GM21447 (cell line): Measurements from ENCODE around the gene CLDN22.

Source experiments
- ATAC-seq: cut with Tn5 transposase; IDR thresholded peaks from one replicate; pipeline ENCODE4 v1.9.1; 2021; ENCODE audit not compliant: unreplicated experiment

The CLDN22 gene

GRCh38 chr4:183285886-183286285 lies 34.2 kb downstream of the CLDN22 start:
- ATAC-seq, result no peak

GRCh38 chr4:183284965-183285364 lies 35.1 kb downstream of the CLDN22 start:
- no peak for ATAC-seq

GRCh38 chr4:183284258-183284785 lies 35.8 kb downstream of the CLDN22 start:
- no peak for ATAC-seq

- ATAC-seq, result no peak
Observed at GRCh38 chr4:183276106-183276505, 44.0 kb downstream of the CLDN22 start.

DNA sequence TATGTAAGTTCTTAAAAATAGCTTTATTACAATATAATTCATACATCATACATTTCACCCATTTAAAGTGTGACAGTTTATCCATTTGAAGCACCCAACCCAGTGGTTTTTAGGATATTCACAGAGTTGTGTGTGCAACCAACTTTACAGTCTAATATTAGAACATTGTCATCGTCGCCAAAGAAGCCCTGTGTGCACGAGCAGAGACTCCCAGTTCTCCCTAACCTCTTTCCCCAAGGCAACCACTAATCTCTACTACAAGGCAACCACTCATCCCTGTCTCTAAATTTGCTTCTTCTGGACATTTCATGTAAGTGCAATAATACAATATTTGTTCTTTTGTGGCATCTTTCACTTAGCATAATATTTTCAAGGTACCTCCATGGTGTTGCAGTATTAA lies 47.7 kb downstream of the CLDN22 start:
- no peak for ATAC-seq

- no peak for ATAC-seq
Observed at GRCh38 chr4:183268556-183268955, 51.5 kb downstream of the CLDN22 start.
